Endothelial cell (in vitro differentiated cells): ENCODE results near the gene AFDN. TPM values are rescaled to one million over a fixed set of nuclear protein-coding genes. Genes with fewer than 3 reads are reported as not detected.
A peak's percentile ranks its signal among the peaks of the same experiment; 100 is the strongest.

Experiments
- DNase-seq: peaks from one replicate; pipeline ENCODE4 v3.0.0; 2021; ENCODE audit warnings: low spot score
- H3K27ac Mint-ChIP-seq: one replicate; pipeline ENCODE4 v1.8.0; 2021; ENCODE audit warnings: mixed read lengths, inconsistent platforms; ENCODE audit not compliant: unreplicated experiment
- H3K27me3 Mint-ChIP-seq: one replicate; pipeline ENCODE4 v1.8.0; 2021; ENCODE audit warnings: mild to moderate bottlenecking, moderate library complexity, mixed read lengths, inconsistent platforms; ENCODE audit not compliant: unreplicated experiment
- H3K36me3 Mint-ChIP-seq: one replicate; pipeline ENCODE4 v1.8.0; 2021; ENCODE audit warnings: mild to moderate bottlenecking, low read depth, mixed read lengths, inconsistent platforms; ENCODE audit not compliant: unreplicated experiment
- H3K4me1 Mint-ChIP-seq: one replicate; pipeline ENCODE4 v1.8.0; 2021; ENCODE audit warnings: mild to moderate bottlenecking, mixed read lengths, inconsistent platforms; ENCODE audit not compliant: unreplicated experiment
- H3K4me3 Mint-ChIP-seq: one replicate; pipeline ENCODE4 v1.8.0; 2021; ENCODE audit warnings: mild to moderate bottlenecking, mixed read lengths, inconsistent platforms; ENCODE audit not compliant: unreplicated experiment
- H3K9me3 Mint-ChIP-seq: one replicate; pipeline ENCODE4 v1.8.0; 2021; ENCODE audit warnings: mixed read lengths, inconsistent platforms; ENCODE audit not compliant: unreplicated experiment
- CTCF ChIP-seq: fragments of 200-600 bp; sonication (generic); IDR thresholded peaks from one replicate; pipeline ENCODE4 v1.5.0; 2021; ENCODE audit warnings: antibody characterized with exemption; ENCODE audit not compliant: unreplicated experiment
- total RNA-seq: library from RNA; stranded (reverse); fragmentation: NEBNext Ultra II Directional; extraction: Animal tissue kit (Norgen Biotek cat#: 25700); gene quantifications from one replicate; pipeline ENCODE4 v1.2.1, GENCODE V29; 2021; ENCODE audit not compliant: unreplicated experiment

The AFDN gene
- total RNA-seq, 1 donor from 2014 or later: 306 TPM

GRCh38 chr6:167846997-167847606, 20.4 kb downstream of the AFDN start:
- DNase-seq: no peak
- no peak for TF ChIP-seq CTCF
- H3K36me3 Mint-ChIP-seq: no peaks in the 10 kb centered on the region
- peaks cover 45% of the 10 kb centered on the region for H3K4me1 Mint-ChIP-seq
- no peaks in the 10 kb centered on the region for H3K9me3 Mint-ChIP-seq
- no peak overlapping the region for H3K4me3 Mint-ChIP-seq
- H3K27me3 Mint-ChIP-seq: no peaks in the 10 kb centered on the region
- H3K27ac Mint-ChIP-seq: peak overlapping the region; percentile 48

GRCh38 chr6:167847936-167848335, 21.2 kb downstream of the AFDN start:
- Mint-ChIP-seq H3K36me3 (no peaks in the 10 kb centered on the region), H3K9me3 (no peaks in the 10 kb centered on the region), H3K4me3 (no peak overlapping the region), H3K27ac (no peak overlapping the region), H3K4me1 (peaks cover 52% of the 10 kb centered on the region), H3K27me3 (peaks cover 2% of the 10 kb centered on the region)
- DNase-seq: no peak
- no peak for TF ChIP-seq CTCF

DNA sequence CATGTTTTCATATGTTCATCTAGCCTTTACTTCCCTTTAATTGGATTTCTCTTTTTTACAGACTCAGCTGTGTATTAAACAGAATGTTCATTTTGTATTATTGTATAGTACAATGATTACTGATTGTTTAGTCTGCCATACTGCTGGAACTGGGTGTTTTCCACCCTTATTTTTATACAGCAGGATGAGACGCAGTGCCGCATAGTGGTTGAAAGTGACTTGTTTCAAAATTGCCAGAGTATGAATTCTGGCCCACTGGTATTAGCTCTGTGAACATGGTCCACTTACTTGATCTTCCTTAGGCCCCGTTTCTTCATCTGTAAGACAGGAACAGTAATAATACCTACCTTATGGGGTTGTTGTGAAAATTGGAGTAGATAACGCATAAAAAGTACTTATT, 22.1 kb downstream of the AFDN start:
- Mint-ChIP-seq H3K36me3 (no peaks in the 10 kb centered on the region), H3K9me3 (no peaks in the 10 kb centered on the region), H3K27me3 (peaks cover 2% of the 10 kb centered on the region), H3K4me1 (peaks cover 52% of the 10 kb centered on the region), H3K27ac (peak overlapping the region; percentile 95), H3K4me3 (no peak overlapping the region)
- TF ChIP-seq CTCF: no peak
- no peak for DNase-seq

- no peak for TF ChIP-seq CTCF
- Mint-ChIP-seq H3K27ac (peak overlapping the region; percentile 95), H3K4me1 (peaks cover 50% of the 10 kb centered on the region), H3K36me3 (no peaks in the 10 kb centered on the region), H3K27me3 (peaks cover 2% of the 10 kb centered on the region), H3K4me3 (no peak overlapping the region), H3K9me3 (no peaks in the 10 kb centered on the region)
- DNase-seq: no peak
Measured at GRCh38 chr6:167849846-167850459, 23.2 kb downstream of the AFDN start.

DNA sequence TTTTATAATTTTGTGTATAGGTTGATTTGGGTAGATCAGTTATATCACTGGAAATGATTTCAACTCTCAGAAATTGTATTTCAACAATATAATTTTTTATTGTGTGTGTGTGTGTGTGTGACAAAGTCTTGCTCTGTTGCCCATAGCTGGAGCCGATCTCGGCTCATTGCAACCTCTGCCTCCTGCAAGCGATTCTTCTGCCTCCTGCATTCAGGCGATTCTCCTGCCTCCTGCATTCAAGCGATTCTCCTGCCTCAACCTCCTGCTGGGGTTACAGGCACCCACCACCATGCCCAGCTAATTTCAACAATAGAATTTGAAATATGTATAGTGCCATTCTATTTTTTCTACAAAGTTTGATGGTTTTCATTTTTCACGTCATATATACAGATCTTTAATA, 24.1 kb downstream of the AFDN start:
- H3K27ac Mint-ChIP-seq: peak overlapping the region; percentile 79
- no peaks in the 10 kb centered on the region for H3K36me3 Mint-ChIP-seq
- TF ChIP-seq CTCF: no peak
- H3K4me1 Mint-ChIP-seq: peaks cover 46% of the 10 kb centered on the region
- DNase-seq: no peak
- H3K4me3 Mint-ChIP-seq: no peak overlapping the region
- no peaks in the 10 kb centered on the region for H3K9me3 Mint-ChIP-seq
- peaks cover 2% of the 10 kb centered on the region for H3K27me3 Mint-ChIP-seq
